HG02610 (cell line): ENCODE results near the gene CRADD.
"Not testable (repeated sequence)": the region's sequence is repeated elsewhere in the genome, so short reads cannot be mapped to it uniquely, and the experiment has no call there.

Experiments
- ATAC-seq: cut with Tn5 transposase; IDR thresholded peaks from one replicate; pipeline ENCODE4 v1.9.1; 2021; ENCODE audit warnings: mild to moderate bottlenecking, moderate library complexity; ENCODE audit not compliant: unreplicated experiment

The CRADD gene

DNA sequence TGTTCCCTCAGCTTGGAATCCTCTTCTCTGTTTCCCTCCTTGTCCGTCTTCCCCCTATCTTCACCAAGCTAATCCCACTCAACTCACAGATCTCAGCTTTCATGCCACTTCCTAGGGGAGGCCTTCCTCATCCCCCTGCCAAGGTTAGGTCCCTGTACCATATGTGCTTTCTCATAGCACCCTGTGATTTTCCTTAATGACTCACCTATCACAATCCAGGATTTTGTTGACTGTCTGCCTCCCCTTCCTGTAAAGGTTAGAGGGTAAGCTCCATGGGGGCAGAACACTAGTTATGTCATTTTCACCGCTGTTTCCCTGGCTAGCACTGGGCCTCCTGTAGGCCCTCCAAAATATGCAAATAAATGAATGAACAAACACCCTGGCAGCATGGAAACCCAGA lies 57.6 kb downstream of the CRADD start:
- no peak for ATAC-seq

DNA sequence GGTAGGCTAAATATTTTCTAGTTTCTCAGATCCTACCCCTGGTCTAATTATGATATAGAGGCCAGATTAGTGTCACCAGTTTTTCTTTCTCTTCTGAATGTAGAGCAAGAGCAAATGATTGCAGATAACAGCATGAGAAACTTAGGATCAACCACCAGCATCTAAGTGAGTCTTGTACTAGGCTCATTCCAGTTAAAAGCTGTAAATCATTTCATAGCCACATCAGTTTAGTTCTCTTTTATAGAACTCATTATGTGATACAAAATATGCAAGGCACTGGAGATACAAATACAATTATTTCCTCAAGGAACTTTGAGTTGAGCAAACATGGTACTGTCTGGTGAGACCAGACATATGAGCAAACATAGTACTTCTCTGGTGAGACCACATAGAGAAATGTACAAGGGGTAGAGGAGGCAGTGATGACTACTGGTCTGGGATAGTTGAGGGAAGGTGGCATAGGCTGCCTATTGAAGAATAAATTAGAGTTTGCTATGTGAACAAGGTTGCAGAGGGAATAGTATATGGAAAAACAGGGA lies 59.5 kb downstream of the CRADD start:
- ATAC-seq = no peak

DNA sequence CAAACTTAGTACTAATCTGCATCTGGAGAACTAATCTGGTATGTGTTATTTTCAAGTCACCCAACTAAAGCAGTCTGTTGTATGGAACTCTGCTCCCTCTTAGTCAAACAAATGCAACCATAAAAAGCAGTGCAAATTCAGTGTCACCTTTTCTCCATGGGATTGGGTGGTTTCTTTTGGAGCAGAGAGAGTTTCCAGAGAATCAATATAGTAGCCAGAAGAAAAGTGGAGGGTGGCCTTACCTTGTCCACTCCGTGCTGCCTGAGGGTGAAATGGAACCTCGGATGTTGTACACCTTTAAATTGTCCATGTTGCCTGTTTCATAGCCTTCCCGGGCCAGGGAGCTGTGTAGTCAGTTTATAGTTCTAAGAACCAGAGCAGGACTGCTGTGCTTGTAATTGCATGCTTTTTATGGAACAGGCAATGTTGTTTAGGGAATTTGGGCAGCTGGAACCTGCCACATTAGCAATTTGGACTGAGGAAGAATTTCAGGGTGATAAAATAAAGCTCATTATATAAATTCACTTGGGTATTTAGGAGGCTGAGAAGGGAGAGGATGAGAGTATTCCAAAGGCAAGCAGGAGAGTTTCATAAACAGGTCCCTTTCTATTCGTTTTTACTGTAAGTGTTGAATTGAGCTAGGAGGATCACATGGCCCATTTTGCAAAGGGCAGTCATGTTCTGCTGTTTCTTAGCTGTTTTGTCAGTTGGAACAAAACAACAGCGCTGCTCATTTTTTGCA lies 60.5 kb downstream of the CRADD start:
- ATAC-seq = no peak

DNA sequence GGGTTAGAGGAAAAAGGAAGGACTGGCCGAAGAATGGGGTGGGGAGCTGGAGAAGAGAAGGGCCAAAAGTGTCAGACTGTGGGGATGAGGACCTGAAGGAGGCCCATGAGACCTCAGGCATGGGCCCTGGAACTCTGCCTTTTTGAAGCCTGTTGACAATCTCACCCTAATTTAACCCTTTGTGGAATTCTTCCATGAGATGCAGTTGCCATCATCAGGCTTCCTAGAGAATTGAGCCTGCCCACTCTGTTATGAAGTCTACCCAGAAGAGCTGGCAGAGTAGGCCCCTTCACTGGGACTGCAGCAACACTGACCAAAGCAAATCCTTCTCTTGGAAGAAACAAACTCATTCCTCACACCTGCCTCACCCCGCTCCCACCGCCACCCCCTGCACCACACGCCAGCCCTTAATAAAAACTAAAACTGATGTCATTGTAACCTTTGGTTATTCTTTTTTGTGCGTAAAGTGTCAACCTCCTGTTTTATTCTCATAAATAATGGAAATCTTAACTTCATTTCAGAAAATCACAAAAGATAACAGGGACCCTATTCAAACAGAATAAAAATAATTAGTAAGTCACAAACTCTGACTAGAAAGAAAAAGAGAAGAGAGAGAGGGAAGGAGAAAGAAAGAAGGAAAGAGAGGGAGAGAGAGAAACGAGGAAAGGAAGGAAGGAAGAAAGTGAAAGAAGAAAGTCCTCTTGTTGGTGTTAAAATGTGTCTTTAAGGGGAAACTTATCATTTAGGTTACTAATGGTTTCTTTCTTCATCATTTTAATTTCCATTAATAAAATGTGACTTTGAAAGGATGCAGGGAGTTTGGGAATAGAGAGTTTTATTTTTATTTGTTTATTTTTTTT lies 61.3 kb downstream of the CRADD start:
- no peak for ATAC-seq

DNA sequence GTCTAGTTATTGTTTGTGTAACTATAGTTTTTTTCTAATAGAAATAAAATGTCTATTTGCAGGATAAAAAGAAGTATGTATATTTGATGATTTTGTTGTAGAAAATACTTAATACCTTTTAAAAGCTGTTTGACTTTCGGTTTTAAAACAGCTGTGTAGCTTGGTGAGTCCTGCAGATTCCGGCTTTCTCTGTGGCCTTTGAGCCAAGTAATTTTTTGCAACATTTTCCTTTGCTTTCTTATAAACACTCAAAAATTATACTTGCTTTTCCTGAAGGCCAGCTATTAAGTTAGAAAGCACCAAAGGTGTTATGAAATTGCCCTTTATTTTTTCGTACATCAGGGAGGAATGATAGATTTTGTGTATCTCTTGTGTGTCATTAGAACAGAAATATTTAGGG lies 63.6 kb downstream of the CRADD start:
- ATAC-seq = no peak

DNA sequence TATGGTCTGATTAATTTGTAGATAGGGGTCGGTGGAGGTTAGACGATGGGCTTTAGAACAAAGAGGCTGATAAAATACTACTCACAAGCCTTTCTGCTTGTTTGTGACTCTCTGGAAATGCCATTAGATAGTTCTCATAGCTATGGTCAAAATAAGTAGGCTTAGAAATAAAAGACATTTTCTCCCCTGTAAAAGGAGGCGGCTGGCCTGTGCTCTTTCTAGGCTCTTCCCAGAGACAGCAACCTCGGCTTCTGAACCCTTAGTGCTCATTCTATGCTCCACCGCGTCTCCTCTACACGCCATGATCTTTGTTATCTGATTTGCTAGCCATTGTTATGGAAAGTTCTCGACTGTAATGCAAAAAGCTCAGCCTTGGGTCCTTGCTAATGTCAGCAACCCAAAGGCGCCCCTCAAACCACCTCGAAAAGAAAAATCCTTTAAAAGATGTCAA lies 64.5 kb downstream of the CRADD start:
- ATAC-seq = peak; percentile 22

DNA sequence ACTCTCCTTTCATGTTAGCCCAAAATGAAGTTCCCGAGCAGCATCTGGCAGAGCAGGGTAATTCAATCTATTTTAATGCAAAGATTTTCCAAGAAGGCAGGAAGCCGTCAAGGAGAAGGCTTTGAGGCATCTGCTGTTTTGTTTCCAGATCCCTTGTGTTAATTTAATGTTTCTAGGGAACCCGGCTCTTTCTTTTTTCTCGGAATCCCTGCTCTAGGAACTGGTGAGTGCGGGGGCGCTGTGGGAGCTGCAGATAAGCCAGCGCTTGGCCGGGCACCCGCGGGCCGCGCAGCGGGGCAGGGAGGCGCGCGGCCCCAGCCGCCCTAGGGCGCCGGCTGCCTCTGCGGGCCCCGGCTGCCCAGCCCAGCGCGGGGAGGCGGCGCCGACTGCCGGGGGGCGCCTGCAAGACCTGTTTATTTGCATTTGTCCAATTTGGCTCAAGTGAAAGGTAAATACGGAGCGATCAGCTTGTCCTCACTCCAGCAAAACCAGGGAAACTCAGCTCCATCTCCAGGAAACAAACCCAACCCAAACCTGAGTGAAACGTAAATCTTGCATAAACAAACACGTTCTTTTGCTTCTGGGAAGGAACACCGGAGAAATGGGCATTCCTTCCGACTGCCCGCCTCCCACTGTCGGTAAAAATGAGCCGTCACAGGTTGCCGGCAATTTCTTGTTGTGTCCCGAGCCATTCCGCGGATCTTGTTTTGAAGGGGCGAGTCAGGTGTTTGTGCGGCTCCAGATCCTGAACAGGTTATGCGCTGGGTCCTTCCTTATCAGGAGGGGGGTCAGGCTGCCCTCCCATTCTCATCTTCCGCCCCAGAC lies 65.1 kb downstream of the CRADD start:
- ATAC-seq = peak; percentile 87

DNA sequence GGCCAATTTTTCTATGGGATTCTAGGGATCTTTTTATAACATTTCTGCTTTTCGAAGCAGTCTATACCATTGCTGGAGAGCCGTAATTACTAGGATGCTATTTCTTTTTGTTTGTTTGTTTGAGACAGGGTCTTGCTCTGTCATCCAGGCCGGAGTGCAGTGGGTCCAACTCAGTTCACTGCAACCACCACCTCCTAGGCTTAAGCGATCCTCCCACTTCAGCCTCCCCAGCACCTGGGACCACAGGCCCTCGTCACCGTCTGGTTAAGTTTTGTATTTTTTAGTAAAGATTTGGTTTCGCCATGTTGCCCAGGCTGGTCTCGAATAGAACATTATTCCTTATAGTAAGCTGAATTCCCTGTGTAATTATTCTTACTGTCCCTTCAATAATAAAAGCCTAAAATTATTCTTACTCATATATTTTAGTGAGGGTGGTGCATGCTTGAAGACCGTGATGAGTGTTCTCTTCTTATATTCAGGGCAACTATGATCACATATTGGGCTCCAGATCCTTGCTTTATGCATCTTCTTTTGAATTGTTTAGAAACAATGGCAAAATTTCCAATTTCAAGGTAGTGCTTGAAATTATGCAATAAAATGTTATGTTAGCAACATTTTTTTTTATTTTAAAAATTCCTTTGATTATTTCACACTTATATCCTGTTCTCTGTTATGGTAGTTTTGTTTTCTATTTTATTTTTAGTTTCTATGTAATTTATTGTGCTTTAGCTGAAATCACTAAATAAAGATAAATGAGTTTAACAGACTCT lies 66.2 kb downstream of the CRADD start:
- no peak for ATAC-seq

DNA sequence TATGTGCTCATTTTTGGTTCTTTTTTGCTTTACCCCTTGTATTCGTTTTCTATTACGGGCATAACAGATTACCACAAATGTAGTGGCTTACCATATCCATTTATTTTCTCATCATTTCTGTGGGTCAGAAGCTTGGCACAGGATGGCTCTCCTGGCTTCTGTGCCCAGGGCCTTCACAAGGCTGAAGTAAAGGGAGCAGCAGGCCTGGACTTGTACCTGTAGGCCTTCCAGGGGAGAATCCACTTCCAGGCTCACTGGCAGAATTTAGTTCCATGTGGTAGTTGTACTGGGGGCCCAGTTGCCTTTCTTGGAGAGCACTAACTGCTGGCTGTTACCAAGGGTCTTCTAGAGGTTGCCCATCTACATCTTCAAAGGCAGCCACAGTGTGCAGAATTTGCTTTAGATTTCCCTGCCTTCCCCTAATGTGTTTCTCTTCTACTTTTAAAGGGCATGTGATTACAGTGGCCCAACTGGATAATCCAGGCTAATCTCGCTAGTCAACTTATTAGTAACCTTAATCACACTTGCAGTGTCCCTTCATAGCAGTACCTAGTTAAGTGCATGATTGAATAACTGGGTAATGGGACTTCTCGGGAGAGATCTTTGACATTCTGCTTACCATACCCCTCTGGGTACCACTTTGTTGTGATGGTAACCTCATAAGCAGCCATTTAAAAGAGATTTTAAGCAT lies 67.0 kb downstream of the CRADD start:
- ATAC-seq = no peak

DNA sequence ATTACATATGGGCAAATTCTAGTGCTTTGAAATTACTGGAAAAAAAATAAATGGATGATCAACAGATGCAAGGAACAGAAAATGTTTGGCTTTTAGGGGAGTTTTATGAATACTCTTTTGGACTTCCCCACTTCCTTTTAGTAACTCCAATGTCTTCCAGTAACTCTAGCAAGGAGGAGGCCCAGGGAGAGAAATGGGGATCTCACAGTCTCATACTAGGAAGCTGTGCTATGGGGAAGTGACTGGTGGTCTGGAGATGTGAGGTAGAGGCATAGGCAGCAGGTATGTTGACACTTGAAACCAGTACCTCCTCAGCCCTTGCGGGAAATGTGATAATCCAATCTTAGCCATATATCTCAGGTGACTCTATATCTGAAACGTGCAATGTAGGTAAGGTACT lies 68.1 kb downstream of the CRADD start:
- ATAC-seq = no peak

DNA sequence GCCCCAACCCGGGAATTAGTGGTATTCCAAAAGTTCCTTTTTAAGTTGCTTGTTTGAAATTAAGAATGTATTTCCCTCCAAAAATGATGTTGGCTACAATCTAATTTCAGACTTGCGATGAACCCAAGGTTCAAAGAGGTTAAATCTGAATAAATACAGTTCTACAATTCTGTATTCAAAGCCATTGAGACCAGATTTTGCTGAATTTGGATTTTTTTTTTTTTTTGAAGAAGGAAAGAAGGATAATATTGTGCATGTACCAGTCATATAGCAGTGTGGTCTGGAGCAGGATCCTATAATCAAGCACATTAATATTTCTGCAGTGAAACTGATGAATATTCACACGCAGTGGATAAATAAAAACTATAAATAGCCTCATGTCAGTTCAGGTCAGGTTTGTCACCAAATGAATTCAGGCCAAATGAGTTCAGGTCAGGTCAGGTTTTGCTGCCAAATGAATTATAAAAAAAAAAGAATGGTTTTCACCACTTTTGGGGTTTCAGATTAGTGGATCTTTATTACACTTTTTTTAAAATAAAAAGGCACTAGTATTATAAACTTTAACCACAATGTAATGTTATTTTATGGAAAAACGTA lies 69.5 kb downstream of the CRADD start:
- no peak for ATAC-seq

DNA sequence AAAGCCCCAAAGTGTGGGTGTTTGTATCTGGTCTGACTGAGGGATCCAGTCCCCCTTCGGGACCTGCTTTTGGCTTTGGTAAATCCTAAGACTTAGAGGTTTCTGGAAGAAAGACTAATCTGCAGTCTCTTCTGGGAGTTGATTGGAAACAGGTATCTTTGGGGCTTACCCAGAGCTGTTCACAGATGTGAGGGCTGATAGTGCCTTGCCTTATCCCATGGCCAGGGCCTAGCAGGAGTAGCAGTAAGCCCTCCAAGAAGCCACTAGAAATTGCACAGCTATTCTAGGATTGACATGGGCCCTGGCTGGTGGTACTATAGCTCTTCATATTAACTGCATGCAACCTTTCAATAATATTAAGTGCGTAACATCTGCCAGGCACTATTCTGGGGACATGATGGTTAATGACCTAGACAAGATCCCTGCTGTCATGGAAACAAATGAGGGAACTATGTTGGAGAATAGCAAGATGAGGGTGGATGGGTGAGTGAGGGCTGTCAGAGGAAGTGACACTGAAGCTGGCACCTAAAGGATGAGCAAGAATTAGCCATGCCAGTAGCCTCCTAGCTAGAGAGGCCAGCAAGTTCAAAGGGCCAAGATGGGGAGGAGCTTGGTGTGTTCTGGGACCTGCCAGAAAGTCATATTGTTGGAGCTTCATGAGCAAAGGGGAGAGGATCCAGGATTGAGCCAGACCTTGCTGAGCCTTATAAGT lies 71.7 kb downstream of the CRADD start:
- no peak for ATAC-seq

DNA sequence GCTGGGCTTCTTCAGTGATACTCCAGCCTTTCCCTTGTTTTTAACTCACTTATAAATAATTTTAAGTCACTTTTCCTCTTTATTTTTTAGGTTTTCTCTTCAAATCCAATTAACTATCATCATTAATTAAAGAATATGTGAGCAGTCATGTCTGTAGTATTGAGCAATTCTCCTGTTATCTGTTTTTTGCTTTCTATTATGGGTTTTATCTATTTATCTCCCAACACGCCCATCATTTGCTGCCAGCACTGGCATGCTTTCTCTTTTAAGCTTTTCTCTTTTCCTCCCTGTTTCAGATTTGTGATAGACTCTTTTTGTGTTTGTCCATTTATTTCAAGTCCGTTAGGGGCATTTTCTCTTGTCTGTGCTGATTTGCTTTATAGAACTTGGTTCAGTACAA lies 72.3 kb downstream of the CRADD start:
- no peak for ATAC-seq

DNA sequence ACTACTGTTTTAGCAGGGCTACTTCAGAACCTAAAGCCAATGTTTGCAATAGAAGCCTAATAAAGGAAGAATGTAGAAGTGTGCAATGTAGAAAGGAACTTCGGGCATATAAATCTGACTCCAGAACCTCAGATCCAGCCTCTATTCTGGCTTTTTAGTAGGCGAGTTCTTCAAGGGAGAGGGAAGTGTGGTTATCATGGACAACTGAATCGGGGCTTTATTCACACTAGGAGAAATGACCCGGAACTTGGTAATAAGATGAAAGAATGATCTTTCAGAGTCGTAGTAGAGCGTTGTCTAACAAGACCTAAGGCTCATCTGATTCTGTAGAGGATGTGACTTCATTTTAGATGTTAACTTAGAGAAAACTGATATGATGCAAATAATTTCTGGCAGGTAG lies 72.9 kb downstream of the CRADD start:
- ATAC-seq = no peak

DNA sequence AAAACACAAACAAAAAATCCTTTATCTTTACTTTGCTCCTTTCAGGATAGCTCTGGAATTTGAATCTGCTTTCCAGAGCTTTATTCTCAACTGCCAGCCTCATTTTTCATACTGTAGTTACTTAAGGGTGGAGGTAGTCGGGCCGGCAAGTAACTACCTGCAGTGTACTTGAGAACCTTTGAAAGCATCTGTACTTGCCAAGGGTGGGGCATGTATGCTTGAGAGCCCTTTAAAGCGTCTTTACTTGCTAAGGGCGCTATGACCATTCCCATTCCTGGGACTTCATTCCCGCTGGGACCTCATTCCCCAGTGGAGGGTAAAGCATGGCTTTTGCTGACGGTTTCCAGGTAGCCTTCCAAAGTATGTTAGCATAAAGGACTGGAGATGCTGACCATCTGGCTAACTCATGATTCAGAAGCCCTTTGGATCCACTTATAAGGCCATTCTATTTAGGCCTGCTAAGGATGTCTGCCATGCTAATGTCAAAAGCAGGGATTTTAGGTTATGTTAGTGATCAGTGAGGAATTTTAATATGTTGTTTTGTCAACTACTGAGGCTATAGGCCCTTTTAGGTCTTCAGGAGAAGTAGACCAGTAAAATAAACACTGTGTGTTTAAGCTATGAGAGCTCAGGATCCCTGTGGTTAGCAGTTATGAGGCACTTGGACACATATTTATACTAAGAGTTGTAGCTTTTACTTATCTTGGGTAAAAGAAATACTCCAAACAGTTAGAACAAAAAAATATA lies 74.9 kb downstream of the CRADD start:
- ATAC-seq = no peak

DNA sequence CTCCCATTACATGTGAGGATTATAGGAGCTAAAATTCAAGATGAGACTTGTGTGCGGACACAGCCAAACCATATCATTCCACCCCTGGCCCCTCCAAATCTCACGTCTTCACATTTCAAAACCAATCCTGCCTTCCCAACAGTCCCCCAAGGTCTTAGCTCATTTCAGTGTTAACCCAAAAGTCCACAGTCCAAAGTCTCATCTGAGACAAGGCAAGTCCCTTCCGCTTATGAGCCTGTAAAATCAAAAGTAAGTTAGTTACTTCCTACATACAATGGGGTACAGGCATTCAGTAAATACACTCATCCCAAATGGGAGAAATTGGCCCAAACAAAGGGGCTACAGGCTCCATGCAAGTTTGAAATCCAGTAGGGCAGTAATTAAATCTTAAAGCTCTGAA lies 76.1 kb downstream of the CRADD start:
- ATAC-seq = no peak

DNA sequence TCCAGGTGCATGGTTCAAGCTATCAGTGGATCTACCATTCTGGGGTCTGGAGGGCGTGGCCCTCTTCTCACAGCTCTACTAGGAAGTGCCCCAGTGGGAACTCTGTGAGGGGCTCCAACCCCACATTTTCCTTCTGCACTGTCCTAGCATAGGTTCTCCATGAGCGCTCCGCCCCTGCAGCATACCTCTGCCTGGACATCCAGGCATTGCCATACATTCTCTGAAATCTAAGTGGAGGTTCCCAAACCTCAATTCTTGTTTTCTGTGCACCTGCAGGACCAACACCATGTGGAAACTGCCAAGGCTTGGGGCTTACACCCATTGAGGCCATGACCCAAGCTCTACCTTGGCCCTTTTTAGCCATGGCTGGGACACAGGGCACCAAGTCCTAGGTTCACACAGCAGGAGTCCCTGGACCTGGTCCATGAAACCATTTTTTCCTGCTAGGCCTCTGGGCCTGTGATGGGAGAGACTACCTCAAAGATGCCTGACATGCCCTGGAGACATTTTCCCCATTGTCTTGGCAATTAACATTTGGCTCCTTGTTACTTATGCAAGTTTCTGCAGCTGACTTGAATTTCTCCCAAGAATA lies 76.8 kb downstream of the CRADD start:
- no peak for ATAC-seq

DNA sequence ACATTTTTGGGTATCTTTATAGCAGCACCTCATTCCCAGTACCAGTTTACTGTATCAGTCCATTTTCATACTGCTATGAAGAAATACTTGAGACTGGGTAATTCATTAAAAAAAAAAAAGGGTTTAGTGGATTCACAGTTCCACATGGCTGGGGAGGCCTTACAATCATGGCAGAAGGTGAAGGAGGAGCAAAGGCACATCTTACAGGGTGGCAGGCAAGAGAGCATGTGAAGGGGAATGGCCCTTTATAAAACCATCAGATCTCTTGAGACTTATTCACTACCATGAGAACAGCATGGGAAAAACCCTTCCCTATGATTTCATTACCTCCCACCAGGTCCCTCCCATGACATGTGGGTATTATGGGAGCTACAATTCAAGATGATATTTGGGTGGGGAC lies 77.7 kb downstream of the CRADD start:
- not testable (repeated sequence) for ATAC-seq
